HUES48 (cell line): ENCODE results near the gene HOXD10.

Source experiments
- H3K27ac ChIP-seq: one replicate; pipeline ENCODE4 v1.7.0; 2013; ENCODE audit warnings: low read depth, low read length, inconsistent platforms
- H3K27me3 ChIP-seq: 2 replicates; pipeline ENCODE4 v1.6.1; 2013; ENCODE audit warnings: mild to moderate bottlenecking, low read length; ENCODE audit not compliant: control insufficient read depth, insufficient read depth
- H3K36me3 ChIP-seq: 2 replicates; pipeline ENCODE4 v1.6.1; 2013; ENCODE audit warnings: low read length; ENCODE audit not compliant: control insufficient read depth, insufficient read depth
- H3K4me1 ChIP-seq: 2 replicates; pipeline ENCODE4 v1.6.1; 2013; ENCODE audit warnings: mild to moderate bottlenecking, low read length; ENCODE audit not compliant: control insufficient read depth, insufficient read depth
- H3K4me3 ChIP-seq: 2 replicates; pipeline ENCODE4 v1.5.1; 2013; ENCODE audit warnings: mild to moderate bottlenecking, low read depth, low read length
- H3K9ac ChIP-seq: 2 replicates; pipeline ENCODE4 v1.6.1; 2013; ENCODE audit warnings: mild to moderate bottlenecking, low read depth, low read length, moderate library complexity
- H3K9me3 ChIP-seq: 2 replicates; pipeline ENCODE4 v1.6.1; 2013; ENCODE audit warnings: low read length; ENCODE audit not compliant: control insufficient read depth, insufficient read depth

The HOXD10 gene

DNA sequence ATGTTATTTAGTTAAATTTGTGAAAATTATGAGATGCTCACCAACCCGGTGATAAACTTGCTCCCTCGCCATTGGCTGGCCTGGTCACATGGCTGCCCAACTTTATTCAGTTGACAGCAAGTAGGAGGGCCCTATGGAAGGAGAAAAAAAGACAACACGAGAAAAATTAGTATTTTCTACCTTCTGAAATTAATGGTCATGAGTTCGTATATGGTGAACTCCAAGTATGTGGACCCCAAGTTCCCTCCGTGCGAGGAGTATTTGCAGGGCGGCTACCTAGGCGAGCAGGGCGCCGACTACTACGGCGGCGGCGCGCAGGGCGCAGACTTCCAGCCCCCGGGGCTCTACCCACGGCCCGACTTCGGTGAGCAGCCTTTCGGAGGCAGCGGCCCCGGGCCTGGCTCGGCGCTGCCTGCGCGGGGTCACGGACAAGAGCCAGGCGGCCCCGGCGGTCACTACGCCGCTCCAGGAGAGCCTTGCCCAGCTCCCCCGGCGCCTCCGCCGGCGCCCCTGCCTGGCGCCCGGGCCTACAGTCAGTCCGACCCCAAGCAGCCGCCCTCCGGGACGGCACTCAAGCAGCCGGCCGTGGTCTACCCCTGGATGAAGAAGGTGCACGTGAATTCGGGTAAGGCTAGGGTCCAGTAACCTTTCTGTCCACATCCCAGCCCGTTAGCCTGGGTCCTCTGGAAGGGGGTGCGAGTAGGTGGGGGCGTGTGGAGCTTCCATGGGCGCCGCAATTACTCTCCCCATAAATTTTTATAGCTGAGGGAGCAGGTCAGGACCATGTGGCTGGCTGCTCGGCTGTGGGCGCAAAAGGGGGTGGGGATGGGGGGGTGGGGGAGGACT lies 35.1 kb downstream of the HOXD10 start, which contains the start of gene HOXD4:
HOXD4 (plus strand) TSS at position 109 of the 846 bp plus-strand sequence; CDS start at position 193, 84 bp downstream.
- H3K4me3 ChIP-seq: peak within 1 kb of the TSS; percentile 17; the same call in 1 of the 2 replicates
- H3K36me3 ChIP-seq: no peaks in the 10 kb centered on the region
- H3K27ac ChIP-seq: no peak within 1 kb of the TSS
- peaks cover 100% of the 10 kb centered on the region for H3K27me3 ChIP-seq
- peaks cover 12% of the 10 kb centered on the region; the same call in 1 of the 2 replicates for H3K4me1 ChIP-seq
- H3K9ac ChIP-seq: no peak within 1 kb of the TSS
- H3K9me3 ChIP-seq: peaks cover 2% of the 10 kb centered on the region; the same call in 1 of the 2 replicates

DNA sequence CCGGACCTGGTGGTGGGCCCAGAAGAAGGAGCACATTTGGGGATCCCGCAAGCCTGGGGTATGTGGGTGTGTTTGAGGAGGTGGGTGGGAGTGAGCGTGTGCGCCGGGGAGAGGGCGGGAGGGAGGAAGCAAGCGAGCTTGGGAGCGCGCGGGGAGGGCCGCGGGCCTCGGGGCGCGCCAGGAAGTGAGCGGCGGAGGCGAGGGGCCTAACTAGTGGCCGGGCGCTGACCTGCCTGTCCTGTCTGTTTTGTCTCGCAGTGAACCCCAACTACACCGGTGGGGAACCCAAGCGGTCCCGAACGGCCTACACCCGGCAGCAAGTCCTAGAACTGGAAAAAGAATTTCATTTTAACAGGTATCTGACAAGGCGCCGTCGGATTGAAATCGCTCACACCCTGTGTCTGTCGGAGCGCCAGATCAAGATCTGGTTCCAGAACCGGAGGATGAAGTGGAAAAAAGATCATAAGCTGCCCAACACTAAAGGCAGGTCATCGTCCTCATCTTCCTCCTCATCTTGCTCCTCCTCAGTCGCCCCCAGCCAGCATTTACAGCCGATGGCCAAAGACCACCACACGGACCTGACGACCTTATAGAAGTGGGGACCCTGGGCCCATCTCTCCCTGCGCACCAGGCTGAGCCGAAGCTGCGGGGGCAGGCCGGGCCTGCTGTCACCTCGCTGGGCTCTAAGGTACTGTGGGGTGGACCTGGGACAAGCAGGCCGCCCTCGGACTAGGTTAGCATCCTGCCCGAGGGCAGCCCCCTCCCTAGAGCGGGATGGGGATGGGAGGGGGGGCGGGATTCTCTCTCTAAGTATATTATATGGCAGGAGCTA lies 36.0 kb downstream of the HOXD10 start:
- H3K27ac ChIP-seq: no peak overlapping the region
- peaks cover 100% of the 10 kb centered on the region for H3K27me3 ChIP-seq
- no peak overlapping the region for H3K4me3 ChIP-seq
- H3K36me3 ChIP-seq: no peaks in the 10 kb centered on the region
- no peak overlapping the region for H3K9ac ChIP-seq
- peaks cover 12% of the 10 kb centered on the region; the same call in 1 of the 2 replicates for H3K4me1 ChIP-seq
- no peaks in the 10 kb centered on the region for H3K9me3 ChIP-seq

DNA sequence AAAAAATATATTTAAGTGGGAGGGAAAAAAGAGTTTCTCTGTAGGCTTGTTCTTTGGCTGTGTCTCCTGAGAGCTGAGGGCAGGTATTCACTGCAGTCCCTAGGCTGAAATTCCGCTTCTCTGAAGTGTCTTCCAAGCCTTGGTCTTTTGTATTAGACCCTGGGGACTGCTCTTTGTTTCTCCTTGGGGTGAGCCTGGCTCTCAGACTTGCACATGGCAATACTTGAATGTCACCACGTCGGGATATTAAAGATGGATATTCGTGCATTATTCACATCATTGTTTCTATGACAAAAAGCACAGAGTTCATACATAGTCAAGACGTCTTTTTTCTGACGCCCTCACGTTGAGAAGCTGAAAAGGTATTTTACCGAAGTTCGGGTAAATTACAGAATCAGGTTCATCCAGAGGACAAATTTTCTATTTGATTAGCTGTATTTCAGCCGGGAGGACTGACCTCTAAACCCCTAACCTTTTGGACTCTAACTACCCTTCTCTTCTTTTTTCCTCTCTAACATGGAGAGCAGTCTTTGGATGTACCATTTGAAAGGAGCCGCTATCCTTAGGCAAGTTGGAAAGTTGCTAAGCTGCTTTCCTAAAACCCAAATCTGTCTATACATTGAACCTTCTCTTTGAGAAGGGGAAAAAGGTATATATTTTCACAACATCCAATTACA lies 38.1 kb downstream of the HOXD10 start:
- Histone ChIP-seq H3K27me3 (peaks cover 100% of the 10 kb centered on the region), H3K4me1 (peaks cover 12% of the 10 kb centered on the region; the same call in 1 of the 2 replicates), H3K4me3 (no peak overlapping the region), H3K36me3 (no peaks in the 10 kb centered on the region), H3K27ac (no peak overlapping the region), H3K9ac (no peak overlapping the region), H3K9me3 (no peaks in the 10 kb centered on the region)

DNA sequence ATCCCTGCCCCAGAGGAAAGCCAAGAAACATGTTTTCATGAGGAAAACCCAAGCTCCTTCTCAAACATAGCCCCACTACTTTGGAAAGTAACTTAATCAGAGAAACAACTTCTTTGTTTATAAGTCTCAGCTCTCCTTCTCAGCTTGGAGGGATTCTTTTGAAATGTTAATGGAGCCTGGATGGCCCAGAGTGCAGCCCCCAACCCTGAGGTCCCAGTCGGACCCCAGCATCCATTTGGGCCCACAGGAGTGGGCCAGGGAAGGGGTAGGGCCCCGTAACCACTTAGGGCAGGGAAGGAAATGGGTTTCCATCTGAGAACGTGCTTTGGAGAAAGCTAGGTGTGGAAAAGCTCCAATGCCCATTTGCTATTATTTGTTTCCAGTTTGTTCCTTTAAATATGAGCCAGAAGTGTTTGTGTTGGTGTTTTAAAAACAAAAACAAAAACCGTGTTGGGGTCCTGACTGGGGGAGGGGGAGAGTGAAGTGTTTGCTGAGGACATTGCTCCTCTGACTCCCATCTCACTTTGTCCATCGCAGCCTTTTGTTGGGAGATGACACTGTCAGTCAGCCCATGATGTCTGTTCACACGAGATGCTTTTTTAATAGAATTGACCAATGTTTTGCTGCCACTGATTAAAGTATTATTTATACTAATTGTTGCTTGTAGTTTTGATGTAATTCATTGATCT lies 38.9 kb downstream of the HOXD10 start:
- Histone ChIP-seq H3K4me1 (peaks cover 19% of the 10 kb centered on the region; the same call in 1 of the 2 replicates), H3K27me3 (peaks cover 100% of the 10 kb centered on the region), H3K9ac (no peak overlapping the region), H3K4me3 (no peak overlapping the region), H3K36me3 (no peaks in the 10 kb centered on the region), H3K27ac (no peak overlapping the region), H3K9me3 (no peaks in the 10 kb centered on the region)

DNA sequence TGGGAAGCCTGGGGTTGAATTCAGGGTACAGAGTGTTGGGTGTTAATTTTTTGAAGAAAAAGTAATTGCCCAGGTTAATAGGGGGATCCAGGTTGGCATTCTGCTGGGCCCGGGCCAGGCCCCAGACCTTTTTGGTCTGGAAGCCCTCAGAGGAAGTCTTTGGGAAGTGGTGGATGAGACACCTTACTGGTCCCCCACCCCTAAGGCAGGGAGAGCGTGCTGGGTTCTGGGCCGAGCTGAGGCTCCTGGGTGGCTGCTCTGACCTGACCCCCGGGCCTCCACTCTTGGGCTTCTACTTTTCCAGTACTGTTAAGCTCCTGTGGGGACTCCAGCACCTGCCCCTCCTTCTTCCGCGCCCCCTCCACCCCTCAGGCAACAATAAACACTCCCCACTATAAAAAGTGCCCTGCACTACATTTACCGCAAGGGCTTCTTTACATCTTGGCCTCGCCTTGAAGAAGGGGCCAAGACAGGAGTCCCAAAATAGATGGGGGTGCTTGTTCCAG lies 39.8 kb downstream of the HOXD10 start:
- H3K27me3 ChIP-seq: peaks cover 100% of the 10 kb centered on the region
- no peak overlapping the region for H3K4me3 ChIP-seq
- no peak overlapping the region for H3K9ac ChIP-seq
- H3K4me1 ChIP-seq: peaks cover 19% of the 10 kb centered on the region; the same call in 1 of the 2 replicates
- no peak overlapping the region for H3K27ac ChIP-seq
- H3K36me3 ChIP-seq: no peaks in the 10 kb centered on the region
- no peaks in the 10 kb centered on the region for H3K9me3 ChIP-seq

DNA sequence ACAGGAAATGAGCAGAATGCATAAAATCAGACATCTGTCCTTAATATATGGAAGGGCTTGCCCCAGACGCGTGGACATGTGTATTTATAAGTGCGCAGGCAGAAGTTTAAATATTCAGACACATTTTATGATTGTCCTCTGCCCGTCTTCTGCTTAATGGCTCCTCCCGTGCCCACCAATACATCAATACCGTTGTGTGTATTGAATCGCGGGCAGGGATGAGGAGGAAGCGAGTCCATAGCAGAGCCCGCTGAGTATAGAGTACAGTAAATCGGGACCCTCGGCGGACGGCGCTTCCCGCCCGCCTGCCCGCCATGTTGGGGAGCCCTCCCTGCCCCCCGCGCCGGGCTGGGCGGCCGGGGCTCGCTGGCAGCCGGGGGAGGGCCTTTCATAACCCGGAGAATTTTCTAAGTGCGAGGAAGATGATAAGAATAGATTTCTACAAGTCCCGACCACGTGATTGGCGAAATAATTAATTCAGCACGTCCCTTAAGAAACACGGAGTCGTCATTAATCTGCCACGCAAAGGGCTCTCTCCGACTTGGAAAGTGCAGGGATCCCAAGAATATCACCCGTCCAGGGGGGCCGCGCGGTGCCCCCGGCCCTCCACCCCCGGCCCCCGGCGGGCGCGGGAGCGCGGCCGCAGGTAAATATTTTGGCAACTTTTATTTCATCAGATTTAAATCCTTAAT lies 40.4 kb downstream of the HOXD10 start, which contains the start of gene HOXD3:
HOXD3 (plus strand) TSS at position 501 of the 692 bp plus-strand sequence. CDS start 11,808 bp downstream, outside the sequence.
- peaks cover 100% of the 10 kb centered on the region for H3K27me3 ChIP-seq
- no peak within 1 kb of the TSS for H3K27ac ChIP-seq
- H3K36me3 ChIP-seq: no peaks in the 10 kb centered on the region
- H3K9me3 ChIP-seq: no peaks in the 10 kb centered on the region
- H3K4me1 ChIP-seq: peaks cover 14% of the 10 kb centered on the region; the same call in 1 of the 2 replicates
- no peak within 1 kb of the TSS for H3K9ac ChIP-seq
- H3K4me3 ChIP-seq: no peak within 1 kb of the TSS

DNA sequence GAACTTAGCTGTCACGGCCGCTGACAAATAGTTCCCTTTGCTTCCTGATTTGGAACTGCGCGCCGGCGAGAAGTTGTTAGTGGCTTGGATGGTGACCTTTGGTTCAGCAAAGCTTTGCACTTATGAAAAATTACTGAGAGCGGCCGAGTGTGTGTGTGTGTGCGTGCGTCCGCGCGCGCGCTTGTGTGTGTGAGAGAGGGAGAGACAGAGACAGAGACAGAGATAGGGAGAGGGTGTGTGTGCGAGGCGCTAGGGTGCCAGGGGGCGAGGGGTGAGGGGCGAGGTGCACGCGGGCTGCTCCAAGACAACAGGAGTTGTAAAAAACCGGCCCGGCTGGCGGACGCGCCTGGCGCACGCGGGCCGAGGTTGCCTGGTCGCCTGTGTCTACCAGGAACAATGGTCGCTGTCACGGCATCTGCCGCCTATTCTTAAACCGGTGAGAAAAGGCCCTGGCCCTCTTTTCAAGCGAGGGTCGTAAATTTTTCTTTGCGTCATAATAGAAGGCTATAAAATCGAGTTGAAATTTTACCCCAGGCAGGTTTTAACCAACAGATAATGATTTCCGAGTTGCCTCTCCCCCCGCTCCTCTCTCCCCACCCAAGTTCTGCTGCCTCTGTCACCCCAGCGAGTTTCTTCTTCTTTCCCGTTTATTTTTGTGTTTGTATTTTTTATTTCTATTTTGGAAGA lies 41.1 kb downstream of the HOXD10 start:
- H3K9ac ChIP-seq: no peak overlapping the region
- no peaks in the 10 kb centered on the region for H3K36me3 ChIP-seq
- peaks cover 100% of the 10 kb centered on the region for H3K27me3 ChIP-seq
- H3K9me3 ChIP-seq: no peaks in the 10 kb centered on the region
- H3K4me3 ChIP-seq: no peak overlapping the region
- no peak overlapping the region for H3K27ac ChIP-seq
- H3K4me1 ChIP-seq: peaks cover 14% of the 10 kb centered on the region; the same call in 1 of the 2 replicates

DNA sequence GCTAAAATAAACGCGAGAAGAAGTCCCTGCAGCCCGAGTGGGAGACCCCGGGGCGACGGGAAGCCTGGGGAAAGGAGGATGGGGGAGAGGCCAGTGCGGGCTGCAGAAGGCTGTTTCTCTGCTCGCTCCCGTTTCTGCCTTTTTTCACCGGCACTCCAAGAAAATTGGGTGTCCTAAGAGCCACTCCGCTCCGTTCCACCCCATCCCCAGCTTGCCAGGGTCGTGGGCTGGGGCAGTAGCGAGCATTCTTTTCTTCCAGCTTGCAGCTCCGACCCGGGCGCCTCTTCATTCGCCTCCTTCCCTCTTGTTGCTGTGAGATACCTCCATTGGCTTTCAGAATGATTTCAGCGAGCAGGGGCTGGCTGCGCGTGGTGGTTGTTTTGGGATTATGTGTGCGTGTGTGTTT lies 41.6 kb downstream of the HOXD10 start:
- H3K36me3 ChIP-seq: no peaks in the 10 kb centered on the region
- H3K9ac ChIP-seq: no peak overlapping the region
- H3K9me3 ChIP-seq: no peaks in the 10 kb centered on the region
- H3K4me3 ChIP-seq: no peak overlapping the region
- no peak overlapping the region for H3K27ac ChIP-seq
- peaks cover 14% of the 10 kb centered on the region; the same call in 1 of the 2 replicates for H3K4me1 ChIP-seq
- peaks cover 100% of the 10 kb centered on the region for H3K27me3 ChIP-seq

DNA sequence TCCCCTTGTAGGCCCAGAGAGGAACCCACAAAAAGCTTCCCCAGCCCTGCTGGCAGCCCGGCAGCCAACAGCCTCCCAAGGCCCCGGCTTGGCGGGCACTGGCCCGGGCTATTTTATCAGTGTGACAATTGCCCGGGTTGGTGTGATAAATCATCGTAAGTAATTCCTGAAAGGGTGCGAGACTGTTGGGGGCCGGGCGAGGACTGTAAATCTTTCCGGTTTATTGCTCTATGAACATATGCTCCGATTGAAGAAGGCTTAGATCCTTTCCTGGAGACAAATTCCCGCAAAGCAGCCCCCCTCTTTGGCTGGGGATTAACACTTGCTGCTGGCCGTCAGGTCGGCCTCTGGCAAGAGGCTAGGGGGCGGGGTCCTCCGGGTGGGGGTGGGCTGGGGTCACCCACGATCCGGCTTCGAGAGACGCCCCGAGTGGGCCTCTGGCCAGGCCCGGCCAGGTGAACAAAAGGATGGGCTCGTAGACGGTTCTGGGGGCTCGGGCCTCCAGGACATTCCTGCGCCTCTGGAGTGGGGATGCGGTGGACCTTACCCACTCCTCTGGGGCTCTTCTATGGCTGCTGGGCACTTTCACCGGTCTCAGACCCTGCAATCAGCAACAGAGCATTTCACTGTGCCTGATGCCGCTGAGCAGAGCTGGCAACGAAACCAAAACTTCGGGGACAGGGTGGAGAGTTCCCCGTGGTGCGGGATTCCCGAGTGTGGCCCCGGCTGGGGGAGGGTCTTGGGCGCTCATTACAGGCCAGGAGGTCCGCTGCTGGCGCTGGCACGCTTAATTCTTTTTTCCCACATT lies 42.5 kb downstream of the HOXD10 start:
- H3K9ac ChIP-seq: no peak overlapping the region
- peaks cover 100% of the 10 kb centered on the region for H3K27me3 ChIP-seq
- no peak overlapping the region for H3K27ac ChIP-seq
- no peaks in the 10 kb centered on the region for H3K9me3 ChIP-seq
- no peak overlapping the region for H3K4me3 ChIP-seq
- no peaks in the 10 kb centered on the region for H3K36me3 ChIP-seq
- peaks cover 14% of the 10 kb centered on the region; the same call in 1 of the 2 replicates for H3K4me1 ChIP-seq
